ENCODE measurements around the gene GAS7. TPM values are rescaled to one million over a fixed set of nuclear protein-coding genes. Genes with fewer than 3 reads are reported as not detected.

The GAS7 gene
- total RNA-seq, 2 experiments from 2014 or later, result 0.24 to 0.26 TPM

- H3K4me3 Mint-ChIP-seq, result no peak overlapping the region
- H3K4me1 Mint-ChIP-seq (ENCODE audit: low read depth), result peaks cover 3% of the 10 kb centered on the region
- no peak for DNase-seq
- H3K36me3 Mint-ChIP-seq, result no peaks in the 10 kb centered on the region
- intact Hi-C loops (cut with micrococcal nuclease), result no loop called here
- no peak overlapping the region for H3K27ac Mint-ChIP-seq
- ChIA-PET CTCF (no interaction called here), POLR2A (no interaction called here)
- H3K9me3 Mint-ChIP-seq, result peaks cover 4% of the 10 kb centered on the region
- H3K27me3 Mint-ChIP-seq, result no peaks in the 10 kb centered on the region
Observed at GRCh38 chr17:10083864-10084263, 114.5 kb downstream of the GAS7 start.

GRCh38 chr17:10082795-10083194, 115.6 kb downstream of the GAS7 start:
- intact Hi-C loops (cut with micrococcal nuclease), result no loop called here
- POLR2A ChIA-PET, result no interaction called here
- Mint-ChIP-seq H3K36me3 (no peaks in the 10 kb centered on the region), H3K27me3 (no peaks in the 10 kb centered on the region), H3K27ac (no peak overlapping the region), H3K9me3 (peaks cover 4% of the 10 kb centered on the region), H3K4me1 (ENCODE audit: low read depth) (peaks cover 3% of the 10 kb centered on the region), H3K4me3 (no peak overlapping the region)
- CTCF ChIA-PET, result interaction anchor here (0.6 kb wide), 1 partner anchor 161 kb away, joined by 5 read pairs; no protein-coding TSS in a partner anchor
- no peak for DNase-seq

- Mint-ChIP-seq H3K4me1 (ENCODE audit: low read depth) (peaks cover 3% of the 10 kb centered on the region), H3K36me3 (no peaks in the 10 kb centered on the region), H3K4me3 (no peak overlapping the region), H3K9me3 (peaks cover 13% of the 10 kb centered on the region), H3K27ac (no peak overlapping the region), H3K27me3 (no peaks in the 10 kb centered on the region)
- DNase-seq, result no peak
- CTCF ChIA-PET, result no interaction called here
- intact Hi-C loops (cut with micrococcal nuclease), result no loop called here
- POLR2A ChIA-PET, result no interaction called here
Observed at GRCh38 chr17:10081571-10082169, 116.7 kb downstream of the GAS7 start.

- DNase-seq, result no peak
- CTCF ChIA-PET, result no interaction called here
- intact Hi-C loops (cut with micrococcal nuclease), result no loop called here
- POLR2A ChIA-PET, result no interaction called here
- peaks cover 3% of the 10 kb centered on the region for H3K4me1 Mint-ChIP-seq (ENCODE audit: low read depth)
- no peaks in the 10 kb centered on the region for H3K36me3 Mint-ChIP-seq
- peaks cover 12% of the 10 kb centered on the region for H3K9me3 Mint-ChIP-seq
- no peak overlapping the region for H3K27ac Mint-ChIP-seq
- H3K4me3 Mint-ChIP-seq, result no peak overlapping the region
- H3K27me3 Mint-ChIP-seq, result no peaks in the 10 kb centered on the region
Observed at GRCh38 chr17:10077561-10078299, 120.7 kb downstream of the GAS7 start.

GRCh38 chr17:10075919-10076318, 122.5 kb downstream of the GAS7 start:
- POLR2A ChIA-PET, result interaction anchor here (0.6 kb wide), 1 partner anchor 608 kb away, joined by 4 read pairs; no protein-coding TSS in a partner anchor
- Mint-ChIP-seq H3K4me3 (no peak overlapping the region), H3K27ac (no peak overlapping the region), H3K9me3 (peaks cover 12% of the 10 kb centered on the region), H3K36me3 (no peaks in the 10 kb centered on the region), H3K27me3 (peaks cover 3% of the 10 kb centered on the region), H3K4me1 (ENCODE audit: low read depth) (no peaks in the 10 kb centered on the region)
- DNase-seq, result no peak
- intact Hi-C loops (cut with micrococcal nuclease), result no loop called here
- CTCF ChIA-PET, result no interaction called here

- intact Hi-C loops (cut with micrococcal nuclease), result no loop called here
- H3K4me3 Mint-ChIP-seq, result no peak overlapping the region
- H3K27me3 Mint-ChIP-seq, result peaks cover 3% of the 10 kb centered on the region
- ChIA-PET POLR2A (no interaction called here), CTCF (no interaction called here)
- no peaks in the 10 kb centered on the region for H3K4me1 Mint-ChIP-seq (ENCODE audit: low read depth)
- H3K27ac Mint-ChIP-seq, result no peak overlapping the region
- H3K36me3 Mint-ChIP-seq, result no peaks in the 10 kb centered on the region
- DNase-seq, result no peak
- peaks cover 12% of the 10 kb centered on the region for H3K9me3 Mint-ChIP-seq
Observed at GRCh38 chr17:10073941-10074340, 124.5 kb downstream of the GAS7 start.

GRCh38 chr17:10072556-10073425, 125.6 kb downstream of the GAS7 start:
- POLR2A ChIA-PET, result no interaction called here
- CTCF ChIA-PET, result no interaction called here
- no peaks in the 10 kb centered on the region for H3K4me1 Mint-ChIP-seq (ENCODE audit: low read depth)

GRCh38 chr17:10072086-10072485, 126.3 kb downstream of the GAS7 start:
- H3K9me3 Mint-ChIP-seq, result peaks cover 6% of the 10 kb centered on the region
- H3K27ac Mint-ChIP-seq, result no peak overlapping the region
- ChIA-PET CTCF (no interaction called here), POLR2A (no interaction called here)
- no peak for DNase-seq
- no peak overlapping the region for H3K4me3 Mint-ChIP-seq
- peaks cover 3% of the 10 kb centered on the region for H3K27me3 Mint-ChIP-seq
- intact Hi-C loops (cut with micrococcal nuclease), result no loop called here
- no peaks in the 10 kb centered on the region for H3K36me3 Mint-ChIP-seq
- H3K4me1 Mint-ChIP-seq (ENCODE audit: low read depth), result no peaks in the 10 kb centered on the region

More at GRCh38 chr17:10072556-10073425, 125.6 kb downstream of the GAS7 start:
- DNase-seq, result no peak
- Mint-ChIP-seq H3K27ac (no peak overlapping the region), H3K36me3 (no peaks in the 10 kb centered on the region), H3K9me3 (peaks cover 12% of the 10 kb centered on the region), H3K27me3 (peaks cover 3% of the 10 kb centered on the region), H3K4me3 (no peak overlapping the region)
- intact Hi-C loops (cut with micrococcal nuclease), result no loop called here

GRCh38 chr17:10071141-10071540, 127.3 kb downstream of the GAS7 start:
- intact Hi-C loops (cut with micrococcal nuclease), result no loop called here
- H3K4me3 Mint-ChIP-seq, result no peak overlapping the region
- no peak overlapping the region for H3K27ac Mint-ChIP-seq
- H3K9me3 Mint-ChIP-seq, result no peaks in the 10 kb centered on the region
- CTCF ChIA-PET, result no interaction called here
- peaks cover 3% of the 10 kb centered on the region for H3K27me3 Mint-ChIP-seq
- no peak for DNase-seq
- POLR2A ChIA-PET, result no interaction called here
- no peaks in the 10 kb centered on the region for H3K4me1 Mint-ChIP-seq (ENCODE audit: low read depth)
- no peaks in the 10 kb centered on the region for H3K36me3 Mint-ChIP-seq

GRCh38 chr17:10070690-10071089, 127.7 kb downstream of the GAS7 start:
- no peak overlapping the region for H3K27ac Mint-ChIP-seq
- POLR2A ChIA-PET, result no interaction called here
- no peaks in the 10 kb centered on the region for H3K4me1 Mint-ChIP-seq (ENCODE audit: low read depth)
- peaks cover 3% of the 10 kb centered on the region for H3K9me3 Mint-ChIP-seq
- H3K4me3 Mint-ChIP-seq, result no peak overlapping the region
- peaks cover 3% of the 10 kb centered on the region for H3K27me3 Mint-ChIP-seq
- intact Hi-C loops (cut with micrococcal nuclease), result no loop called here
- CTCF ChIA-PET, result no interaction called here
- DNase-seq, result no peak
- no peaks in the 10 kb centered on the region for H3K36me3 Mint-ChIP-seq

GRCh38 chr17:10069301-10069700, 129.1 kb downstream of the GAS7 start:
- POLR2A ChIA-PET, result interaction anchor here (1.0 kb wide), 1 partner anchor 28 kb away, joined by 3 read pairs; no protein-coding TSS in a partner anchor
- Mint-ChIP-seq H3K4me3 (no peak overlapping the region), H3K27me3 (peaks cover 3% of the 10 kb centered on the region), H3K4me1 (ENCODE audit: low read depth) (no peaks in the 10 kb centered on the region), H3K36me3 (no peaks in the 10 kb centered on the region), H3K9me3 (peaks cover 10% of the 10 kb centered on the region), H3K27ac (no peak overlapping the region)
- DNase-seq, result no peak
- CTCF ChIA-PET, result no interaction called here
- intact Hi-C loops (cut with micrococcal nuclease), result no loop called here

GRCh38 chr17:10067446-10068143, 130.8 kb downstream of the GAS7 start:
- intact Hi-C loops (cut with micrococcal nuclease), result no loop called here
- Mint-ChIP-seq H3K27me3 (peaks cover 3% of the 10 kb centered on the region), H3K4me3 (no peak overlapping the region), H3K4me1 (ENCODE audit: low read depth) (peaks cover 4% of the 10 kb centered on the region), H3K9me3 (peaks cover 10% of the 10 kb centered on the region), H3K27ac (no peak overlapping the region), H3K36me3 (no peaks in the 10 kb centered on the region)
- CTCF ChIA-PET, result no interaction called here
- POLR2A ChIA-PET, result no interaction called here
- DNase-seq, result no peak
